IMR-90 (cell line): ENCODE data around the gene LINC01488. TPM values are rescaled to one million over a fixed set of nuclear protein-coding genes. Genes with fewer than 3 reads are reported as not detected.
A peak's percentile ranks its signal among the peaks of the same experiment; 100 is the strongest.

ENCODE experiments used
- ATAC-seq: fragments of 200-7000 bp; cut with Tn5 transposase; 2 replicates; pipeline ENCODE4 v1.9.1; 2020; ENCODE audit warnings: low read depth, mild to moderate bottlenecking, moderate library complexity
- BruUV-seq: library from RNA; stranded (reverse); fragments of 400-500 nt; replicated peaks from 2 replicates; lab custom pipeline; 2021; lab: Mats Ljungman, UMichigan
- CTCF ChIA-PET: fragments of 300-600 bp; formaldehyde crosslinking; extraction: SDS; loops from one replicate; lab custom pipeline; 2021; ENCODE audit warnings: antibody characterized with exemption; lab: Yijun Ruan, JAX
- POLR2A ChIA-PET: fragments of 300-600 bp; sonication (Branson Sonifier 250); formaldehyde crosslinking; loops from one replicate; lab custom pipeline; 2022; ENCODE audit warnings: antibody characterized with exemption; ENCODE audit not compliant: unreplicated experiment; lab: Charles Lee
- DNase-seq: peaks from one replicate; pipeline ENCODE4 v3.0.0; 2013
- H2AFZ ChIP-seq: replicated peaks from 2 replicates; pipeline ENCODE3; 2013; ENCODE audit warnings: low read length, mild to moderate bottlenecking; ENCODE audit not compliant: poor library complexity
- H2AK5ac ChIP-seq: 2 replicates; pipeline ENCODE4 v1.6.1; 2013; ENCODE audit warnings: low read depth, low read length, inconsistent platforms
- H2AK9ac ChIP-seq: replicated peaks from 2 replicates; pipeline ENCODE3; 2013; ENCODE audit warnings: mild to moderate bottlenecking, low read depth, low read length, moderate library complexity; ENCODE audit not compliant: poor library complexity
- H2BK120ac ChIP-seq: 2 replicates; pipeline ENCODE4 v1.6.1; 2013; ENCODE audit warnings: low read depth, low read length, inconsistent platforms
- H2BK15ac ChIP-seq: 3 replicates; pipeline ENCODE4 v1.6.1; 2013; ENCODE audit warnings: low read depth, low read length, inconsistent platforms
- H2BK20ac ChIP-seq: 2 replicates; pipeline ENCODE4 v1.6.1; 2013; ENCODE audit warnings: low read depth, mild to moderate bottlenecking, inconsistent platforms, low read length, moderate library complexity
- H2BK5ac ChIP-seq: 2 replicates; pipeline ENCODE4 v1.6.1; 2013; ENCODE audit warnings: mild to moderate bottlenecking, low read depth, low read length, inconsistent platforms; ENCODE audit not compliant: poor library complexity, severe bottlenecking
- H3K14ac ChIP-seq: replicated peaks from 2 replicates; pipeline ENCODE4 v1.6.1; 2013; ENCODE audit warnings: low read depth, low read length, inconsistent platforms
- H3K18ac ChIP-seq: 2 replicates; pipeline ENCODE4 v1.6.1; 2013; ENCODE audit warnings: low read depth, low read length, control low read depth
- H3K23ac ChIP-seq: 2 replicates; pipeline ENCODE4 v1.6.1; 2013; ENCODE audit warnings: low read depth, low read length, inconsistent platforms
- H3K27ac ChIP-seq: 2 replicates; pipeline ENCODE4 v1.5.1; 2013; ENCODE audit warnings: mild to moderate bottlenecking, control low read depth, low read length; ENCODE audit not compliant: insufficient read depth
- H3K27me3 ChIP-seq: 2 replicates; pipeline ENCODE4 v1.6.1; 2013; ENCODE audit warnings: low read length; ENCODE audit not compliant: control insufficient read depth, insufficient read depth
- H3K36me3 ChIP-seq: 2 replicates; pipeline ENCODE4 v1.6.1; 2013; ENCODE audit warnings: low read length, mixed read lengths; ENCODE audit not compliant: control insufficient read depth, insufficient read depth
- H3K4ac ChIP-seq: 2 replicates; pipeline ENCODE4 v1.6.1; 2013; ENCODE audit warnings: low read depth, low read length, inconsistent platforms
- H3K4me1 ChIP-seq: 2 replicates; pipeline ENCODE4 v1.6.1; 2013; ENCODE audit warnings: low read length, mixed read lengths; ENCODE audit not compliant: control insufficient read depth, insufficient read depth
- H3K4me2 ChIP-seq: 2 replicates; pipeline ENCODE4 v1.6.1; 2013; ENCODE audit warnings: low read depth, mild to moderate bottlenecking, control low read depth, low read length, moderate library complexity
- H3K4me3 ChIP-seq: 2 replicates; pipeline ENCODE4 v1.5.1; 2013; ENCODE audit warnings: low read depth, mild to moderate bottlenecking, control low read depth, low read length, moderate library complexity; ENCODE audit not compliant: insufficient read depth
- H3K56ac ChIP-seq: 2 replicates; pipeline ENCODE4 v1.6.1; 2013; ENCODE audit warnings: low read length, inconsistent platforms; ENCODE audit not compliant: insufficient read depth; ENCODE audit errors: extremely low read depth
- H3K79me1 ChIP-seq, 2 experiments: 2 replicates each; pipeline ENCODE4 v1.6.1; 2013; ENCODE audit warnings: low read length in 2 of 2, inconsistent platforms in 1 of 2, low read depth in 1 of 2
- H3K9ac ChIP-seq: 2 replicates; pipeline ENCODE4 v1.6.1; 2013; ENCODE audit warnings: low read depth, low read length, control low read depth
- H3K9me1 ChIP-seq: 2 replicates; pipeline ENCODE4 v1.6.1; 2013; ENCODE audit warnings: low read length, inconsistent platforms; ENCODE audit not compliant: insufficient read depth
- H3K9me3 ChIP-seq: 2 replicates; pipeline ENCODE4 v1.6.1; 2013; ENCODE audit warnings: low read length; ENCODE audit not compliant: control insufficient read depth, insufficient read depth
- H4K20me1 ChIP-seq: 2 replicates; pipeline ENCODE4 v1.6.1; 2013; ENCODE audit warnings: low read length, inconsistent platforms; ENCODE audit not compliant: insufficient read depth
- H4K5ac ChIP-seq: 2 replicates; pipeline ENCODE4 v1.6.1; 2013; ENCODE audit warnings: mild to moderate bottlenecking, low read depth, low read length, control low read depth
- H4K8ac ChIP-seq, 2 experiments: 2 replicates each; pipeline ENCODE4 v1.6.1; 2013; ENCODE audit warnings: low read depth in 2 of 2, low read length in 2 of 2, control low read depth in 1 of 2, inconsistent platforms in 1 of 2
- H4K91ac ChIP-seq: 2 replicates; pipeline ENCODE4 v1.6.1; 2013; ENCODE audit warnings: low read depth, low read length, inconsistent platforms; ENCODE audit not compliant: insufficient read depth
- ELK1 ChIP-seq: fragments of 150-350 bp; IDR thresholded peaks from 2 replicates; pipeline ENCODE4 v1.6.1; 2016; ENCODE audit warnings: low read depth, mild to moderate bottlenecking, low read length, moderate library complexity, borderline replicate concordance
- FOS ChIP-seq: fragments of 150-350 bp; IDR thresholded peaks from 2 replicates; pipeline ENCODE4 v1.6.1; 2016; ENCODE audit warnings: low read depth, low read length
- NFE2L2 ChIP-seq: fragments of 150-350 bp; IDR thresholded peaks from 2 replicates; pipeline ENCODE4 v1.6.1; 2016; ENCODE audit warnings: low read depth, mild to moderate bottlenecking, low read length
- POLR2A ChIP-seq: IDR thresholded peaks from 2 replicates; pipeline ENCODE4 v1.6.1; 2012; ENCODE audit warnings: mild to moderate bottlenecking, low read depth, low read length
- RAD21 ChIP-seq: IDR thresholded peaks from 2 replicates; pipeline ENCODE4 v1.6.1; 2012; ENCODE audit warnings: low read length, improper control_type of control experiment
- RFX5 ChIP-seq: IDR thresholded peaks from 2 replicates; pipeline ENCODE4 v1.8.0; 2012; ENCODE audit warnings: low read depth, mild to moderate bottlenecking, low read length, moderate library complexity
- SMC3 ChIP-seq: fragments of 150-350 bp; IDR thresholded peaks from 2 replicates; pipeline ENCODE4 v1.6.1; 2016; ENCODE audit warnings: low read depth, mild to moderate bottlenecking, antibody characterized with exemption, low read length, moderate library complexity
- WGBS, 2 experiments: methylation state at CpG; one replicate each; pipeline versions ENCODE4 v1.1.5 to v1.1.7; 2013; ENCODE audit warnings: missing lambda C conversion rate in 2 of 2; ENCODE audit not compliant: insufficient read length in 1 of 2; ENCODE audit errors: extremely low coverage in 2 of 2; 5-methylcytosine and 5-hydroxymethylcytosine counted together
- dilution Hi-C: fragments of 300-500 bp; cut with HindIII; formaldehyde crosslinking; loops from one replicate; pipeline ENCODE4 v1.14.3; 2018; ENCODE audit warnings: low sequenced_read_pairs; ENCODE audit not compliant: unreplicated experiment
- in situ Hi-C: fragments of 300-500 bp; cut with MboI; formaldehyde crosslinking; loops from 3 replicates; pipeline ENCODE4 v1.14.3; 2019; ENCODE audit warnings: low sequenced_read_pairs, inconsistent platforms, mixed read lengths
- intact Hi-C: fragments of 100-400 bp; cut with micrococcal nuclease; formaldehyde crosslinking; loops from 2 replicates; pipeline ENCODE4 v1.10.0; 2022
- polyA plus RNA-seq, 3 experiments: library from polyadenylated mRNA; depleted of rRNA; stranded (reverse); fragments of >200 nt; gene quantifications; 2 replicates each; pipeline ENCODE4 v1.2.3, GENCODE V29; 2012; ENCODE audit warnings: low replicate concordance in 1 of 3
- total RNA-seq: library from RNA; depleted of rRNA; stranded (reverse); fragments of >200 nt; gene quantifications from 2 replicates; pipeline ENCODE4 v1.2.3, GENCODE V29; 2012

LINC01488 gene
- total and polyA plus RNA-seq, 2 of the 4 experiments (the other 2 are of a cell fraction): not detected

DNA sequence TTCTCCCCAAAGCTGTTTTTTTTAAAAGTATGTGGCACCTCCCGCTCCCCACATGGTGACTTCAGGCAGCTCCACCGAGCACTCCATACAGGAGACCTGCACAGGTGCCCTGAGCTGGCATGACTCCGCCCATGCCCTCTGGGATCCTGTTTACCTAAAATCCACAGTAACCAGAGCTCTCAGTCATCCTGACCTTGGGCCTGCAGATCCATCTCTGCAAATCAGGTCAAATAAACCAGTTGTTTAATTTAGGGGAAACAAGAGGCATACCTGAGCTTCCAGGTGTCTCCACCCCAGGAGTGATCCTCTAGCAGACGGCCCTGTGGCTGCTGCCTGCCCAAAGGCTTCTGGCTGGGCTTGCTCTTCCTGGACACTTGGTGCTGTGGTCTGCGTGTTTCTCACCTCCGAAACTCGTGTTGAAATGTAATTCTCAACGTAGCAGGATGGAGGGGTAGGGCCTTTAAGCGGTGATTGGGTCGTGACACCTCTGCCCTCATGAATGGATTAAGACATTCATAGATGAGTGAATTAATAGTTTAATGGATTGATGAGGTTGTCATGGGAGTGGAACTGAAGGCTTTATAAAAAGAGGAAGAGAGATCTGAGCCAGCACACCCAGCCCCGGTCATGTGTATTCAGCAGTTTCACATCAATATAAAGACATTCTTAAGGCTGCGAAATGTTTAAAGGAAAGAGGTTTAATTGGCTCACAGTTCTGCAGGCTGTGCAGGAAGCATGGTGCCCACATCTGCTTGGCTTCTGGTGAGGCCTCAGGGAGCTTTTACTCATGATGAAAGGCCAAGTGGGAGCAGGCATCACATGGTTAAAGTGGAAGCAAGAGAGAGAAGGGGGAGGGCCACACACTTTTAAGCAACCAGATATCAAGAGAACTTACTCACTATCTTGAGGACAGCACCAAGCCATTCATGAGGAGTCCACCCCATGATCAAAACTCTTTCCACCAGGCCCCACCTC, 34.1 kb downstream of the LINC01488 start (continued):
- TF ChIP-seq RAD21 (no peak), NFE2L2 (no peak)

DNA sequence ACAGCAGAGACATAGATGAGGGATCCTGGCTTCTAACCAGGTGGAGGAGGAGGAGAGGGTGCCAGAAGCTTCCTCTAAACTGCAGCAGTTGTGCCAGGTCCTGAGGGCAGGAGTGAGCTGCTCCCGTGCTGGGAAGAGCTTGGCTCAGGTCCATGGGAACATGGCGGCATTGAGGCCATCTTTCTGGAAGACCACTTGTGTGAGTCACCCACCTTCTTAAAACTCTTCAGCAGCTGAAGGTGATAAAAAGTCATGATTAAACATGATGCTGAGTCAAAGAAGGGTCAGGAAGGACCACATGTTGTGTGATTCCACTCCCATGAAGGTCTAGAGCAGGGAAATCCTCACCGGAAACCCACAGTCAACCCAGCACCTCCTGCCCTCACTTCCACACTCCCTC, 35.1 kb downstream of the LINC01488 start:
- in situ Hi-C loops: no loop called here
- DNase-seq (peak; percentile 35), ATAC-seq (no peak)
- H4K20me1 ChIP-seq: no peaks in the 10 kb centered on the region
- no peaks in the 10 kb centered on the region for H3K36me3 ChIP-seq
- no peak overlapping the region for H3K18ac ChIP-seq
- H3K9ac ChIP-seq: no peak overlapping the region
- no TSS peak for BruUV-seq
- ChIA-PET POLR2A (no interaction called here), CTCF (no interaction called here)
- H2BK120ac ChIP-seq: peak overlapping the region; percentile 42; the same call in 1 of the 2 replicates
- no peak overlapping the region for H3K56ac ChIP-seq
- peak overlapping the region; percentile 13 for H2BK5ac ChIP-seq
- peak overlapping the region; percentile 36; the same call in 1 of the 2 replicates for H3K14ac ChIP-seq
- H2AK9ac ChIP-seq: peak overlapping the region; percentile 79
- no peak overlapping the region for H3K27ac ChIP-seq
- TF ChIP-seq SMC3: no peak
- TF ChIP-seq NFE2L2: no peak
- no peak for TF ChIP-seq POLR2A
- TF ChIP-seq FOS: no peak
- no peak for TF ChIP-seq ELK1
- no peak for TF ChIP-seq RFX5
- peaks cover 2% of the 10 kb centered on the region; the same call in 1 of the 2 replicates for H3K4me1 ChIP-seq
- H3K79me1 ChIP-seq: no peaks in the 10 kb centered on the region
- H3K4ac ChIP-seq: 0 out of 2 replicates have a peak overlapping the region, but pooled peaks have one; percentile 53
- 50% methylated on average over 1 of the region's 3 CpGs; no CpG with 5 or more reads in 1 of the 2 experiments for WGBS, 2 experiments
- peak overlapping the region in 1 of 2 experiments; percentile 26; a peak in 1 of 4 replicates for H4K8ac ChIP-seq
- 0 out of 2 replicates have a peak, but pooled peaks cover 4% of the 10 kb centered on the region for H3K9me1 ChIP-seq
- H2AK5ac ChIP-seq: peak overlapping the region; percentile 89
- no peak overlapping the region for H3K4me2 ChIP-seq
- H3K27me3 ChIP-seq: no peaks in the 10 kb centered on the region
- no peak overlapping the region for H3K23ac ChIP-seq
- peak overlapping the region; percentile 34; the same call in 2 of the 3 replicates for H2BK15ac ChIP-seq
- H3K4me3 ChIP-seq: no peak overlapping the region
- H3K9me3 ChIP-seq: 0 out of 2 replicates have a peak, but pooled peaks cover 3% of the 10 kb centered on the region
- no peak overlapping the region for H4K5ac ChIP-seq
- intact Hi-C loops: no loop called here
- H2BK20ac ChIP-seq: peak overlapping the region; percentile 81; the same call in 1 of the 2 replicates
- dilution Hi-C loops: no loop called here
- 0 out of 2 replicates have a peak overlapping the region, but pooled peaks have one; percentile 4 for H4K91ac ChIP-seq
- H2AFZ ChIP-seq: peak overlapping the region; percentile 53
